Stomach smooth muscle (tissue), 2 donors: ENCODE data around the gene ABHD1.

Experiments
- H3K27ac ChIP-seq: one replicate; pipeline ENCODE4 v1.7.0; 2013; ENCODE audit warnings: mild to moderate bottlenecking, low read length, inconsistent platforms
- H3K27me3 ChIP-seq, 2 donors: one replicate each; pipeline ENCODE4 v1.7.0; 2013; ENCODE audit warnings: low read length in 2 of 2; ENCODE audit not compliant: insufficient read depth in 2 of 2, control insufficient read depth in 1 of 2
- H3K36me3 ChIP-seq, 2 donors: one replicate each; pipeline ENCODE4 v1.7.0; 2013; ENCODE audit warnings: low read length in 2 of 2; ENCODE audit not compliant: control insufficient read depth in 2 of 2, insufficient read depth in 2 of 2
- H3K4me1 ChIP-seq: one replicate; pipeline ENCODE4 v1.7.0; 2013; ENCODE audit warnings: low read length; ENCODE audit not compliant: control insufficient read depth, insufficient read depth
- H3K4me3 ChIP-seq, 2 donors: one replicate each; pipeline ENCODE4 v1.7.0; 2013; ENCODE audit warnings: low read length in 2 of 2
- H3K9ac ChIP-seq, 2 donors: one replicate each; pipeline ENCODE4 v1.7.0; 2013; ENCODE audit warnings: low read length in 2 of 2, mild to moderate bottlenecking in 1 of 2
- H3K9me3 ChIP-seq, 2 donors: one replicate each; pipeline ENCODE4 v1.7.0; 2013; ENCODE audit warnings: low read length in 2 of 2; ENCODE audit not compliant: control insufficient read depth in 2 of 2
- donor health status: healthy.
- donor health status: Pancreatic carcinoma.

ABHD1 gene

DNA sequence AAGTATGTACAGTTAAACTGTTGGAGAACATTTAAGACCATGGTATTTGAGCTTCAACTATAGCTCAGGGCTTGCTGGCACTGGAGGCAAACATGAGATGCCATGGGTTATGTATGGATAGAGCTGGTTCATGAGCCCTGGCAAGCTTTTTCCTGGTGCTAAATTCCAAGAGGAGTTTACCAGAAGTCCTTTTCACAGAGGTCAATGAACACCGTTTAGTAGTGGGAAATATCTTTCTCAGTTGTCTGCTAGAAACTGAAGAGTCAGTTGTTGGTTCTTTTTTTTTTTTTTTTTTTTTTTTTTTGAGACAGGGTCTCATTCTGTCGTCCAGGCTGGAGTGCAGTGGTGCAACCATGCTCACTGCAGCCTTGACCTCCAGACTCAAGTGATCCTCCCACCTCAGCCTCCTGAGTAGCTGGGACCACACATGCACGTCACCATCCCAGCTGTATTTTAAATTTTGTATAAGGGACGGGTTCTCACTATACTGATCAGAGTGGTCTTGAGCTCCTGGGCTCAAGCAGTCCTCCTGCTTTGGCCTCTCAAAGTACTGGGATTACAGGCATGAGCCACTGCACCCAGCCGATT, 35.7 kb upstream of the ABHD1 start:
- Histone ChIP-seq H3K4me1 (peaks cover 44% of the 10 kb centered on the region), H3K4me3 (no peak overlapping the region), H3K27me3 (no peaks in the 10 kb centered on the region), H3K36me3 (peaks cover 0 to 2% of the 10 kb centered on the region in 2 donors), H3K9me3 (no peaks in the 10 kb centered on the region), H3K9ac (no peak overlapping the region), H3K27ac (no peak overlapping the region)

DNA sequence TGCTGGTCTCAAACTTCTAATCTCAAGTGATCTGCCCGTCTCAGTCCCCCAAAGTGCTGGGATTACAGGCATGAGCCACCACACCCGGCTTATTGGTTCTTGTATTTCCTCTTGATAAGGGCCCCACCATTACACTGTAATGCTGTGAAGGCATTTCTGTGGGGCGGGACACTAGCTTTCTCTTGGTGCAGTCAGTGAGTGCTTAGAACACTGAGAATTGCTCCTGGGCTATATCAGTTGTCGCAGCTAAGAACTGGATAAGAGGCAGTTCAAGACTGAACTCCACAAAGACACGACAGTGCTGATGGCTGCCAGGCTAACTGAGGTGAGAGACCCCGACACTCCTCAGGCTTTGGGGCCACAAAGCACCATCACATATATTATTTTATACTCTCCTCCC, 35.0 kb upstream of the ABHD1 start:
- no peak overlapping the region for H3K9ac ChIP-seq
- H3K4me3 ChIP-seq, result no peak overlapping the region
- H3K27me3 ChIP-seq, result no peaks in the 10 kb centered on the region
- no peak overlapping the region for H3K27ac ChIP-seq
- H3K9me3 ChIP-seq, result no peaks in the 10 kb centered on the region
- peaks cover 37% of the 10 kb centered on the region for H3K4me1 ChIP-seq
- H3K36me3 ChIP-seq, result peaks cover 0 to 2% of the 10 kb centered on the region in 2 donors

DNA sequence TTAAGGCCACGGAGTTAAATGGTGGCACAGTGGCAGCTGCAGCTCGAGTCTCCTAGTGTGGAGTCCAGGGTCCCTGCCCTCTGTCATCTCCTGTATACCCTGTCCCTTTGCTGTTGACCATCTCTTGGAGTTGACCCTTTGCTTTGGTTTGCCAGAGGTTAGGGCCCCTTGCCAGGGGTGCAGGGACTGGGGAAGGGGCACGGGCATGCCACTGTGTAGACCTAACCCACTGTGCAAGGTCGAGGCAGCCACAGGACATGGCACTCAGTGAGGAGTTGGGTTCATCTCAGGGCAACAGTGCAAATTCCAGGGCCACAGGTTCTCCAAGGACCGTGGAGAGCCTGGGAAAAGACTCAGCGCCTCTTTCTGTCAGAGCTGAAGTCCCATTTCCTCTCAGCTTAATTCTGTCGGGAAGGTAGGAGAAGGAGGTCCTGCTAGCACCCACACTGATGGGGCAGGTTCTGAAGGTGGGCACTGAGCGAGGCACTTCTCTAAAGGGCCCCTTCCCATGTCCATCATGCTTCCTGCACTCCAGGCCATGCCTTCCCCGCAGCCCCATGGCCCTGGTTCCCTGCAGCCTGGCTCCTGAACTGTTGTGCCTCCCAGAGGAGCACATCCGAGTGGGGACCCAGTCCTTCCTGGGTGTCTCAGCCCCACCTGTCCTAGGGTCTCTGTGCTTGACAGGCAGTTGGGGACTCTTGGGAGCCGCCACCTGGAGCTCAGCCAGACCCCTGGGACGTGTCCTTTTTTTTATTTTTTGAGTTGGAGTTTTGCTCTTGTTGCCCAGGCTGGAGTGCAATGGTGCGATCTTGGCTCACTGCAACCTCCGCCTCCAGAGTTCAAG, 34.3 kb upstream of the ABHD1 start:
- Histone ChIP-seq H3K4me1 (peaks cover 30% of the 10 kb centered on the region), H3K27me3 (no peaks in the 10 kb centered on the region), H3K27ac (no peak overlapping the region), H3K4me3 (no peak overlapping the region), H3K36me3 (peaks cover 0 to 2% of the 10 kb centered on the region in 2 donors), H3K9me3 (no peaks in the 10 kb centered on the region), H3K9ac (no peak overlapping the region)

DNA sequence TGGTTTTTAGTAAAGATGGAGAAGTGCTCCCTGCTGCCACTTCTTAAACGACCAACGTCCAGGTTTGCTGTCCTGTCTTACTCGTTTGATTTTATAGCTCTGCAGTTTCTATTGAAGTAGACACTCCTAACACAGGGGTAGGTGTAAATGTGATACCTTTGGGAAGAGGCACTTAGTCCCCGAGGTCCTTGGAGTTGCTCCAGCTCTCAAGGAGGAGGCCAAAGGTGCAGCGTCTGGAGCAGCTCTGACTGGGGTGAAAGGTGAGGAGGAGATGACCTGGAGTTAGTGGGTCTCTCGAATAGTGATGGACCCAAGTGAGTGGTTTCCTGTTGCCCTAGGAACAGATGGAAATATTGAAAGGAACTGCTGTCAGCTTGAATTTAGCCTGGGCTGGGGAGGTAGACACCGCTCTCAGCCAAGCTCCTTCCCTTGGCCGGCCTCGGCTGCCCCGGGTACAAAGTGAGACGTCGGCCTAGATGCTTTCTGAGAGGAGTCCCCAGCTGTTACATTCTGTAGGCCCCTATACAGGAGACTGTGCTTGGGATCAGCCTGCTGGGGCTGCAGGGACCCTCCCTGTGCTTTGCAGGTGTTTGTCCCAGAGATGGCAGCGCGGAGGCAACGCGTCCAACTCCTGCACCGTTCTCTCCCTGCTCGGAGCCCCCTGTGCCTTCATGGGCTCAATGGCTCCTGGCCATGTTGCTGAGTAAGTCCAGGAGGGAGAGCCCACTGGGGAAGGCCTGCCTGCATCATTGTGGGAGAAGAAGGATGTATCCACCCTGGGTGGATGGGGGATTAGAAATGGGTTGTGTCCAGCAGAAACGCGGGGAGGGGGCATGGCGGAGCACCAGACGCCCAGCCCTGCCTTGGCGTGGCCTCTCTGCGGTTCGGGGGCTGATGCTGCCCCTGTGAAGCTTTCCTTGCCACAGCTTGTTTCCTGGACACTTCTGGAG, 31.6 kb upstream of the ABHD1 start:
- no peak overlapping the region for H3K9ac ChIP-seq
- H3K9me3 ChIP-seq, result no peaks in the 10 kb centered on the region
- H3K27me3 ChIP-seq, result no peaks in the 10 kb centered on the region
- peaks cover 19% of the 10 kb centered on the region for H3K4me1 ChIP-seq
- H3K36me3 ChIP-seq, result peaks cover 0 to 2% of the 10 kb centered on the region in 2 donors
- no peak overlapping the region for H3K27ac ChIP-seq
- no peak overlapping the region for H3K4me3 ChIP-seq

DNA sequence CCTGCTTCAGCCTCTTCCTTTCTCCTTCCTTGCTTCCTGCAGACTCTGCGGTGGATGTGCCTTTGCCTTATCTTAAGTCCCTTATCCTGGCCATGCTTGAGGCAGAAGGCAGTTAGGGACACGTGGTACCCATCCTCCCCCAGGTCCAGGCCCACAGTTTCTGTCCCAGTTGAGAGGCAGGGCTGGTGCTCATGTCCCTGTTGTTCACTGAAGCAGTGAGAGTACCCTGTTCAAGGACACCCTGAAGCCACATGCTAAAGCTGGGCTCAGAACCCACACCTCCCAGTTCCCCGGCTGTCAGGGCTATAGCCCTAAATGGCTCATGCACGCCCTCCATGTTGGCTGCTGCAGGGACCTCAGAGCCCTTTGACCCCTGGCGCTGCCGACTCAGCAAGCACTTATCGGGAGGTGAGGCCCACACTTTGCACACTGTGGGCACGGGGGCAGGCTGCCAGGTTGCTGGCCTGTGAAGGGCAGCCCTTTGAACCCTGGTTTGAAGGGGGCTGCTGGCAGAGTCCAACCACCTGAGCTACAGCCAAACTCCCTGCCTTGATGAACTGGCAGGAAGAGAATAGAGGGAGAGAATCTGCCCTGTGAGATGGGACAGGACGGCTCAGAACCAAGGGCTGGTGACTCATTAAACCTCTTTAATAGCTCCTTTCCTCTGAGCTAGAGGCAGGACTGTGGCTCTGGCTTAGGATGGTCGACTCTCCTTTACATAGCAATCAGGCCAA, 30.8 kb upstream of the ABHD1 start:
- Histone ChIP-seq H3K36me3 (peaks cover 0 to 5% of the 10 kb centered on the region in 2 donors), H3K4me3 (no peak overlapping the region), H3K27ac (no peak overlapping the region), H3K9ac (no peak overlapping the region), H3K27me3 (no peaks in the 10 kb centered on the region), H3K9me3 (no peaks in the 10 kb centered on the region), H3K4me1 (peaks cover 14% of the 10 kb centered on the region)

DNA sequence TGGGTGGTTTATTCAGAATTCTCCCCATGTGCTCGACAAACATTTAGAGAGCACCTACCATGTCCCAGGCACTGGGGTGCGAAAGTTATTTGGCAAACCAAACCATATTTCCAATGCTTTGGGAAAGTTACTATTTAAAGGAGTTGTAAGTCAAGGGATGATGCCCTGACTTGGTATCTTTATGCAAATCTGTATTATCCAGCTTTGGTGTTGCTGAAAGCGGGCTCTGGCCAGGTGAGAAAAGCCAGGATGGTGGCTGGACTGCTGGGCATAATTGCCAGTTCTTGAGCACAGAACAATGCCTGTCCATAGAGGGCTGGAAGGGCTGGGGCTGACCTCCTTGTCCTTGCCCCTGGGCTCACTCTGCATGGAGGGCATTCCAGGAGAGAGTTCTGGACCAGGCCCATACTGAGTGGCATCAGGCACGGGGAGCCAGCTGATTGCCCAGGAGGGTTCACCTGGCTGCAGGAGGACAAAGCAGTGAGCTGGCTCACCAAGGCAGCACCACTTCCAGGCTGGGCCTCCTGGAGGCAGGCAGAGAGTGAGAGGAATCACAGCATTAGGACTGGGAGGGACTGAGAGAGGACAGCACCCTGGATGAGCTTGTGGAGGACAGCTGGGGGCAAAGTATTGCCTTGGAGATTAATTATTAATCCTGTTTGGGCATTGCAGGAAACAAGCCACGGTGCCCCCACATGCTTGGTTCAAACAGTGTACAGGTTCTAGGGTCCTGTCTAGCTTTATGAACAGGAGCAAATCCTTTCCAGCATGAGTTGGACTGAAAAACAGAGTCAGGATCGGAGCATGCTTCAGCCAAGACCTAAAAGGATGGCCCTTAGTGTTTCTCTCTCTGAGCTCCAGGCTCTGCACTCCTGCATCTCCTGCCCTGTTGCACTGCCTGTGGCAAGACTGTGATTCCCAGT, 29.9 kb upstream of the ABHD1 start:
- Histone ChIP-seq H3K27me3 (no peaks in the 10 kb centered on the region), H3K9me3 (no peaks in the 10 kb centered on the region), H3K4me1 (peaks cover 14% of the 10 kb centered on the region), H3K27ac (no peak overlapping the region), H3K4me3 (no peak overlapping the region), H3K36me3 (peaks cover 0 to 5% of the 10 kb centered on the region in 2 donors), H3K9ac (no peak overlapping the region)

DNA sequence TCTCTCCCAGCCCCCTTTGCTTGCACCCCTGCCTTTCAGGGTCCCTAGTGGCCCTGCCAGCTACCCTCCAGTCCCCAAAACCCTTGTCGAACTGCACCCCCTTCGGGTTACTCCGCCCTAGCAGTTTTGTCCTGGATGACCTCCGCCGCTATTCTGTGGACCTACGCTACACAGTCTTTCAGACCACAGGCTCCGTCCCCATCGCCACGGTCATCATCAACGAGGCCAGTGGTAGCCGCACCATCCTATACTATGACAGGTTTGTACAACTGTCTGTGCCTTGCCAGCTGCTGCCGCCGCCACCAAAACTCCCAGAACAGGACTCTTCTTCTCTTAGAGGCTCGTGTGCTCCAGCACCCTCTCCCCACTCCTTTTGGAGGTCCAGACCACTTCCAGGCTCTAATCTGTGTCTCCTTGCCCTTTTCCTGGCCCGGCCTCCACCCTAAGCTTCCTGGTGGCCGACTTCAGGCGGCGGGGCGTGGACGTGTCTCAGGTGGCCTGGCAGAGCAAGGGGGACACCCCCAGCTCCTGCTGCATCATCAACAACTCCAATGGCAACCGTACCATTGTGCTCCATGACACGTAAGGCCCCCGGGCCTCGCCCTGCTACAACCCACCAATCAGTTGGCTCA, 29.1 kb upstream of the ABHD1 start:
- Histone ChIP-seq H3K4me3 (no peak overlapping the region), H3K27ac (no peak overlapping the region), H3K9ac (no peak overlapping the region), H3K27me3 (no peaks in the 10 kb centered on the region), H3K9me3 (no peaks in the 10 kb centered on the region), H3K4me1 (peaks cover 14% of the 10 kb centered on the region), H3K36me3 (peaks cover 0 to 8% of the 10 kb centered on the region in 2 donors)

DNA sequence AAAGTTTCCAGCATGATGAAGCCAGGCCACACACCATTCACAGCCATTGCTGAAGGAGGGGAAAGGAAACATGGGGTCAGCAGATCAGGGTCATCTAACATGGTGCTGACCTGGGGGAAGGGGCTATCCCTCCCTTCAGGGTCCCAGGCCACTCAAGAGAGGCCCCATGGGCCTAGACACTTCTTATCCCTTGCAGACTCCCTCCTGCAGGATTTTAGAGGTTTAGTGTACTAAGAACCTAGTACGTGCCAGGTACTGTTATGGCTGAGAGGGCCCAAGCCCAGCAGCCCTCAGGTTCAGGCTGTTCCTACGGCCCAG, 28.2 kb upstream of the ABHD1 start:
- H3K27ac ChIP-seq, result no peak overlapping the region
- no peak overlapping the region for H3K4me3 ChIP-seq
- H3K27me3 ChIP-seq, result no peaks in the 10 kb centered on the region
- H3K9ac ChIP-seq, result no peak overlapping the region
- no peaks in the 10 kb centered on the region for H3K9me3 ChIP-seq
- peaks cover 14% of the 10 kb centered on the region for H3K4me1 ChIP-seq
- peaks cover 0 to 10% of the 10 kb centered on the region in 2 donors for H3K36me3 ChIP-seq
